SK-N-SH (cell line): Measurements from ENCODE around the gene SOAT2. TPM values are rescaled to one million over a fixed set of nuclear protein-coding genes. Genes with fewer than 3 reads are reported as not detected.
A peak's percentile ranks its signal among the peaks of the same experiment; 100 is the strongest.

Source experiments
- CTCF ChIA-PET: fragments of 300-600, 350-600 bp; formaldehyde crosslinking; extraction: SDS; loops from one replicate; lab custom pipeline; 2021; lab: Yijun Ruan, JAX
- POLR2A ChIA-PET: fragments of 350-600 bp; sonication (Branson Sonifier 250); formaldehyde crosslinking; extraction: SDS; loops from one replicate; lab custom pipeline; 2020; ENCODE audit warnings: antibody characterized with exemption, inconsistent platforms; lab: Yijun Ruan, JAX
- DNase-seq: peaks from one replicate; pipeline ENCODE4 v3.0.0; 2012
- H2AFZ ChIP-seq: fragments of 200-600 bp; sonication (generic); 2 replicates; pipeline ENCODE4 v1.8.1; 2016; ENCODE audit warnings: antibody characterized with exemption, mild to moderate bottlenecking, low read depth
- H3F3A ChIP-seq: fragments of 200-600 bp; sonication (generic); replicated peaks from 2 replicates; pipeline ENCODE3; 2016; ENCODE audit warnings: antibody characterized with exemption, mild to moderate bottlenecking; ENCODE audit not compliant: insufficient read depth
- H3K27ac ChIP-seq, 2 experiments: fragments of 200-500 bp in 1 of 2; fragments of 200-600 bp in 1 of 2; sonication (Bioruptor generic) in 1 of 2; sonication (generic), shearing (Covaris generic) in 1 of 2; 2 replicates each; pipeline versions ENCODE4 v1.5.1 to v1.6.1; 2014 to 2016; ENCODE audit warnings: low read depth in 2 of 2, inconsistent platforms in 1 of 2, low read length in 1 of 2, mild to moderate bottlenecking in 1 of 2, mixed read lengths in 1 of 2
- H3K27me3 ChIP-seq: fragments of 200-600 bp; sonication (generic), shearing (Covaris generic); 2 replicates; pipeline ENCODE4 v1.6.1; 2016; ENCODE audit warnings: mixed run types; ENCODE audit not compliant: insufficient read depth
- H3K36me3 ChIP-seq, 2 experiments: fragments of 200-500 bp in 1 of 2; fragments of 200-600 bp in 1 of 2; sonication (Bioruptor generic) in 1 of 2; sonication (generic) in 1 of 2; replicated peaks in 1 of 2; 2 replicates each; pipeline versions ENCODE3 to v1.5.1; 2014 to 2016; ENCODE audit warnings: low read length in 1 of 2, mild to moderate bottlenecking in 1 of 2; ENCODE audit not compliant: insufficient read depth in 2 of 2, control insufficient read depth in 1 of 2
- H3K4me1 ChIP-seq, 2 experiments: fragments of 200-500 bp in 1 of 2; fragments of 200-600 bp in 1 of 2; sonication (Bioruptor generic) in 1 of 2; sonication (generic), shearing (Covaris generic) in 1 of 2; 2 replicates each; pipeline versions ENCODE4 v1.5.1 to v1.6.1; 2014 to 2016; ENCODE audit warnings: low read depth in 1 of 2, low read length in 1 of 2, mixed run types in 1 of 2; ENCODE audit not compliant: insufficient read depth in 2 of 2, control insufficient read depth in 1 of 2
- H3K4me2 ChIP-seq: fragments of 200-600 bp; sonication (generic), shearing (Covaris generic); 2 replicates; pipeline ENCODE4 v1.6.1; 2017; ENCODE audit warnings: mixed run types
- H3K4me3 ChIP-seq, 2 experiments: fragments of 200-500 bp in 1 of 2; fragments of 200-600 bp in 1 of 2; sonication (Bioruptor generic) in 1 of 2; sonication (generic), shearing (Covaris generic) in 1 of 2; 2 replicates each; pipeline versions ENCODE4 v1.5.1 to v1.8.1; 2014 to 2016; ENCODE audit warnings: low read depth in 2 of 2, inconsistent platforms in 1 of 2, low read length in 1 of 2, mild to moderate bottlenecking in 1 of 2, mixed read lengths in 1 of 2, moderate library complexity in 1 of 2
- H3K79me2 ChIP-seq: fragments of 200-600 bp; sonication (generic); 2 replicates; pipeline ENCODE4 v1.8.1; 2017; ENCODE audit warnings: mild to moderate bottlenecking; ENCODE audit not compliant: insufficient read depth
- H3K9ac ChIP-seq: fragments of 200-600 bp; sonication (generic); 2 replicates; pipeline ENCODE4 v1.6.1; 2017; ENCODE audit warnings: mixed run types
- H3K9me2 ChIP-seq: fragments of 200-600 bp; sonication (generic); 2 replicates; pipeline ENCODE4 v1.6.1; 2017; ENCODE audit warnings: mixed run types
- H3K9me3 ChIP-seq: fragments of 200-600 bp; sonication (generic); 2 replicates; pipeline ENCODE4 v1.6.1; 2017; ENCODE audit warnings: mixed run types, mild to moderate bottlenecking, moderate library complexity
- H4K20me1 ChIP-seq: fragments of 200-600 bp; sonication (generic); 2 replicates; pipeline ENCODE4 v1.6.1; 2017; ENCODE audit warnings: mild to moderate bottlenecking, mixed run types; ENCODE audit not compliant: insufficient read depth
- CHD2 ChIP-seq: fragments of 150-350 bp; IDR thresholded peaks from 2 replicates; pipeline ENCODE4 v1.6.1; 2018; ENCODE audit warnings: low read length; ENCODE audit not compliant: partially characterized antibody
- EP300 ChIP-seq, 2 experiments: IDR thresholded peaks; 2 replicates each; pipeline versions ENCODE4 v1.4.0 to v1.6.1; 2012; ENCODE audit warnings: borderline replicate concordance in 1 of 2, low read depth in 1 of 2, low read length in 1 of 2
- FOXM1 ChIP-seq: IDR thresholded peaks from 2 replicates; pipeline ENCODE4 v1.4.0; 2012; ENCODE audit warnings: low read depth, mild to moderate bottlenecking
- IRF3 ChIP-seq: fragments of 150-350 bp; IDR thresholded peaks from 2 replicates; pipeline ENCODE4 v1.6.1; 2016; ENCODE audit warnings: mild to moderate bottlenecking, low read depth, low read length
- MEF2A ChIP-seq: IDR thresholded peaks from 2 replicates; pipeline ENCODE4 v1.4.0; 2012; ENCODE audit warnings: low read depth, borderline replicate concordance
- MXI1 ChIP-seq: IDR thresholded peaks from 2 replicates; pipeline ENCODE4 v1.6.1; 2012; ENCODE audit warnings: mild to moderate bottlenecking, low read depth, low read length, improper control_type of control experiment
- NFIC ChIP-seq: IDR thresholded peaks from 2 replicates; pipeline ENCODE4 v1.4.0; 2012; ENCODE audit warnings: borderline replicate concordance
- POLR2AphosphoS5 ChIP-seq: IDR thresholded peaks from 2 replicates; pipeline ENCODE4 v1.6.1; 2012; ENCODE audit warnings: low read depth, low read length
- REST ChIP-seq: IDR thresholded peaks from 2 replicates; pipeline ENCODE4 v1.6.1; 2012; ENCODE audit warnings: mild to moderate bottlenecking, low read depth, low read length, moderate library complexity
- RFX5 ChIP-seq: IDR thresholded peaks from 2 replicates; pipeline ENCODE4 v1.6.1; 2012; ENCODE audit warnings: mild to moderate bottlenecking, improper control_type of control experiment, low read length
- TAF1 ChIP-seq: IDR thresholded peaks from 2 replicates; pipeline ENCODE4 v1.6.1; 2012; ENCODE audit warnings: low read depth, mild to moderate bottlenecking, low read length, moderate library complexity, borderline replicate concordance
- ZBTB33 ChIP-seq: IDR thresholded peaks from 2 replicates; pipeline ENCODE4 v1.4.0; 2012; ENCODE audit warnings: low read depth, borderline replicate concordance
- WGBS: methylation state at CpG from one replicate; pipeline ENCODE4 v1.1.6; 2017; ENCODE audit warnings: low lambda C conversion rate; 5-methylcytosine and 5-hydroxymethylcytosine counted together
- polyA plus RNA-seq, 3 experiments: library from polyadenylated mRNA; depleted of rRNA; stranded (reverse); fragments of >200 nt; gene quantifications; 2 replicates each; pipeline ENCODE4 v1.2.3, GENCODE V29; 2012

SOAT2 gene
- polyA plus RNA-seq, 1 of the 3 experiments (the other 2 are of a cell fraction): 0.18 TPM

GRCh38 chr12:53065470-53065869 is 37.8 kb upstream of the SOAT2 start:
- TF ChIP-seq RFX5 (no peak), NFIC (no peak), CHD2 (no peak), REST (no peak), POLR2AphosphoS5 (no peak), ZBTB33 (no peak), IRF3 (no peak), FOXM1 (no peak), TAF1 (no peak), MEF2A (no peak), MXI1 (no peak), EP300 (IDR thresholded peaks at IDR 0.05; ENCODE audit: borderline replicate concordance in 1 of 2, low read depth in 1 of 2, low read length in 1 of 2) (no peak)
- TF ChIP-seq, all 33 proteins: peak for 0
- Histone ChIP-seq H3K36me3 (peaks cover 11 to 29% of the 10 kb centered on the region in 2 experiments), H3K9ac (no peak overlapping the region), H3K9me3 (no peaks in the 10 kb centered on the region), H3K79me2 (no peaks in the 10 kb centered on the region), H4K20me1 (no peaks in the 10 kb centered on the region), H3K27ac (peak overlapping the region in 1 of 2 experiments; percentile 66; a peak in 1 of 4 replicates), H3K4me3 (no peak overlapping the region), H3K27me3 (no peaks in the 10 kb centered on the region), H3K9me2 (no peaks in the 10 kb centered on the region), H3F3A (peaks cover 37% of the 10 kb centered on the region), H3K4me2 (no peak overlapping the region), H2AFZ (no peak overlapping the region), H3K4me1 (peaks cover 17 to 20% of the 10 kb centered on the region in 2 experiments; a peak in 3 of 4 replicates)
- no peak for DNase-seq
- WGBS: 75% methylated on average over 7 of the region's 7 CpGs
- POLR2A ChIA-PET: interaction anchor here (1.0 to 2.1 kb wide), 4 partner anchors 14 to 94 kb away, joined by 3 to 10 read pairs (median 8); partner anchors contain the start of genes IGFBP6 and SPRYD3
- CTCF ChIA-PET: interaction anchor here (0.6 to 14.5 kb wide), 45 partner anchors 9 to 384 kb away, joined by 3 to 385 read pairs (median 5); partner anchors contain the start of genes AAAS, CSAD, ESPL1 and IGFBP6
